ENCODE results near the gene TSHZ1. TPM values are rescaled to one million over a fixed set of nuclear protein-coding genes. Genes with fewer than 3 reads are reported as not detected.

The TSHZ1 gene
- total RNA-seq, 2 donors from 2014 or later = 8.3 to 11.2 TPM

- Histone ChIP-seq H3K27me3 (no peaks in the 10 kb centered on the region), H3K36me3 (replicated peaks in 1 of 2; ENCODE audit: insufficient read depth in 1 of 2, low read depth in 2 of 2) (no peaks in the 10 kb centered on the region), H3K27ac (no peak overlapping the region), H3K4me1 (peaks cover 10% of the 10 kb centered on the region), H3K4me3 (no peak overlapping the region), H3K9me3 (no peaks in the 10 kb centered on the region)
- no peak for TF ChIP-seq CTCF (IDR thresholded peaks at IDR 0.05)
- no peak for TF ChIP-seq POLR2A (IDR thresholded peaks at IDR 0.05)
- ATAC-seq (no peak), DNase-seq (no peak)
- 28 to 38% methylated on average over 6 of the region's 6 CpGs for WGBS, 2 donors
- intact Hi-C loops (cut with DNase I) = no loop called here
Observed at GRCh38 chr18:75264195-75264594, 53.6 kb downstream of the TSHZ1 start.

- Histone ChIP-seq H3K9me3 (no peaks in the 10 kb centered on the region), H3K27me3 (no peaks in the 10 kb centered on the region), H3K4me1 (peaks cover 16% of the 10 kb centered on the region), H3K4me3 (no peak overlapping the region), H3K27ac (no peak overlapping the region), H3K36me3 (replicated peaks in 1 of 2; ENCODE audit: insufficient read depth in 1 of 2, low read depth in 2 of 2) (no peaks in the 10 kb centered on the region)
- WGBS, 2 donors = 79 to 84% methylated on average over 11 of the region's 11 CpGs
- no peak for DNase-seq
- TF ChIP-seq POLR2A (IDR thresholded peaks at IDR 0.05) = no peak
- TF ChIP-seq CTCF (IDR thresholded peaks at IDR 0.05) = no peak
- no peak for ATAC-seq
- intact Hi-C loops (cut with DNase I) = no loop called here
Observed at GRCh38 chr18:75264926-75265597, 54.5 kb downstream of the TSHZ1 start.

GRCh38 chr18:75265872-75266271 lies 55.3 kb downstream of the TSHZ1 start:
- Histone ChIP-seq H3K36me3 (replicated peaks in 1 of 2; ENCODE audit: insufficient read depth in 1 of 2, low read depth in 2 of 2) (no peaks in the 10 kb centered on the region), H3K4me3 (no peak overlapping the region), H3K9me3 (no peaks in the 10 kb centered on the region), H3K27ac (no peak overlapping the region), H3K27me3 (no peaks in the 10 kb centered on the region), H3K4me1 (peaks cover 22% of the 10 kb centered on the region)
- TF ChIP-seq CTCF (IDR thresholded peaks at IDR 0.05) (no peak), POLR2A (IDR thresholded peaks at IDR 0.05) (no peak)
- no peak for ATAC-seq
- WGBS, 2 donors = 93% methylated on average over 9 of the region's 9 CpGs
- no peak for DNase-seq
- intact Hi-C loops (cut with DNase I) = no loop called here

- Histone ChIP-seq H3K27ac (no peak overlapping the region), H3K36me3 (replicated peaks in 1 of 2; ENCODE audit: insufficient read depth in 1 of 2, low read depth in 2 of 2) (no peaks in the 10 kb centered on the region), H3K27me3 (no peaks in the 10 kb centered on the region), H3K9me3 (no peaks in the 10 kb centered on the region), H3K4me1 (peaks cover 22% of the 10 kb centered on the region), H3K4me3 (no peak overlapping the region)
- no peak for ATAC-seq
- 82 to 84% methylated on average over 10 of the region's 10 CpGs for WGBS, 2 donors
- TF ChIP-seq POLR2A (IDR thresholded peaks at IDR 0.05) = no peak
- no peak for TF ChIP-seq CTCF (IDR thresholded peaks at IDR 0.05)
- intact Hi-C loops (cut with DNase I) = no loop called here
- no peak for DNase-seq
Observed at GRCh38 chr18:75267643-75268363, 57.2 kb downstream of the TSHZ1 start.

- no peaks in the 10 kb centered on the region for H3K36me3 ChIP-seq (replicated peaks in 1 of 2; ENCODE audit: insufficient read depth in 1 of 2, low read depth in 2 of 2)
- no peaks in the 10 kb centered on the region for H3K9me3 ChIP-seq
- ATAC-seq (no peak), DNase-seq (no peak)
- peaks cover 22% of the 10 kb centered on the region for H3K4me1 ChIP-seq
- TF ChIP-seq POLR2A (IDR thresholded peaks at IDR 0.05) (no peak), CTCF (IDR thresholded peaks at IDR 0.05) (no peak)
- no peaks in the 10 kb centered on the region for H3K27me3 ChIP-seq
- no peak overlapping the region for H3K27ac ChIP-seq
- intact Hi-C loops (cut with DNase I) = no loop called here
- H3K4me3 ChIP-seq = no peak overlapping the region
- 94 to 99% methylated on average over 5 of the region's 5 CpGs for WGBS, 2 donors
Observed at GRCh38 chr18:75268364-75268646, 57.7 kb downstream of the TSHZ1 start.

Measured in body of pancreas (tissue), 4 donors.